Loucy (cell line): ENCODE results near the gene FBN1.

ENCODE experiments used
- H2AFZ ChIP-seq: fragments of 200-600 bp; sonication (generic); 2 replicates; pipeline ENCODE4 v1.6.0; 2016; ENCODE audit warnings: antibody characterized with exemption, mild to moderate bottlenecking, low read length, moderate library complexity
- H3F3A ChIP-seq: fragments of 200-600 bp; 2 replicates; pipeline ENCODE4 v1.6.0; 2016; ENCODE audit warnings: antibody characterized with exemption, low read depth, mild to moderate bottlenecking
- H3K27me3 ChIP-seq: fragments of 200-600 bp; sonication (generic); 2 replicates; pipeline ENCODE4 v1.6.1; 2014; ENCODE audit warnings: low read length, mild to moderate bottlenecking; ENCODE audit not compliant: insufficient read depth, poor library complexity, severe bottlenecking
- H3K36me3 ChIP-seq: fragments of 200-600 bp; sonication (generic); 2 replicates; pipeline ENCODE4 v1.6.1; 2016; ENCODE audit warnings: low read length; ENCODE audit not compliant: insufficient read depth
- H3K4me1 ChIP-seq: fragments of 200-600 bp; sonication (generic); 2 replicates; pipeline ENCODE4 v1.5.1; 2014; ENCODE audit warnings: low read length, mild to moderate bottlenecking; ENCODE audit not compliant: insufficient read depth, poor library complexity, severe bottlenecking
- H3K4me2 ChIP-seq: fragments of 200-600 bp; sonication (generic); 2 replicates; pipeline ENCODE4 v1.6.0; 2014; ENCODE audit warnings: antibody characterized with exemption, low read length, low read depth, mild to moderate bottlenecking; ENCODE audit not compliant: poor library complexity, severe bottlenecking
- H3K4me3 ChIP-seq: fragments of 200-600 bp; sonication (generic); 2 replicates; pipeline ENCODE4 v1.5.1; 2014; ENCODE audit warnings: low read length, mild to moderate bottlenecking, mixed read lengths; ENCODE audit not compliant: poor library complexity, severe bottlenecking
- H3K79me2 ChIP-seq: fragments of 200-600 bp; sonication (generic); 2 replicates; pipeline ENCODE4 v1.6.1; 2014; ENCODE audit warnings: low read length; ENCODE audit not compliant: insufficient read depth
- H3K9ac ChIP-seq: fragments of 200-600 bp; sonication (generic); 2 replicates; pipeline ENCODE4 v1.6.0; 2014; ENCODE audit warnings: mild to moderate bottlenecking, low read depth, low read length, moderate library complexity; ENCODE audit not compliant: poor library complexity, severe bottlenecking
- H3K9me2 ChIP-seq: fragments of 200-600 bp; sonication (generic); replicated peaks from 2 replicates; pipeline ENCODE4 v1.6.1; 2016; ENCODE audit warnings: low read depth, low read length, mixed read lengths
- H3K9me3 ChIP-seq: fragments of 200-600 bp; sonication (generic); 2 replicates; pipeline ENCODE4 v1.6.1; 2014; ENCODE audit warnings: mild to moderate bottlenecking, antibody characterized with exemption, low read length, low read depth; ENCODE audit not compliant: insufficient read depth
- H4K20me1 ChIP-seq: fragments of 200-600 bp; sonication (generic); 2 replicates; pipeline ENCODE4 v1.6.0; 2014; ENCODE audit warnings: antibody characterized with exemption, low read length, mild to moderate bottlenecking; ENCODE audit not compliant: insufficient read depth, poor library complexity, severe bottlenecking
- EZH2phosphoT487 ChIP-seq: fragments of 200-600 bp; IDR thresholded peaks from 2 replicates; pipeline ENCODE4 v1.6.1; 2018; ENCODE audit warnings: antibody characterized with exemption, mild to moderate bottlenecking, moderate library complexity, borderline replicate concordance
- TF ChIP-seq, protein P1 (sequence below): fragments of 200-600 bp; sonication (generic); conservative IDR thresholded peaks from 2 replicates; pipeline ENCODE4 v1.5.1; 2014; ENCODE audit warnings: mild to moderate bottlenecking, antibody characterized with exemption, low read length

FBN1 gene

DNA sequence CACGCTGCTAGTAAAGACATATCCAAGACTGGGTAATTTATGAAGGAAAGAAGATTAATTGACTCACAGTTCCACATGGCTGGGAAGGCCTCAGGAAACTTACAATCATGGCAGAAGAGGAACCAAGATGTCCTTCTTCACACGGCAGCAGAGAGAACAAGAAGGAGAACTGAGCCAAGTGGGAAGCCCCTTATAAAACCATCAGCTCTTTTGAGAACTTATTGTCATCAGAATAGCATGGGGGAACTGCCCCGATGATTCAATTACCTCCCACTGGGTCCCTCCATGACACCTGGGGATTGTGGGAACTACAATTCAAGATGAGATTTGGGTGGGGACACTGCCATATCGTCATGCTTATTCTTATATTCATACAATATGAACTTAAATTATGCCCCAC is 265.3 kb downstream of the FBN1 start:
- Histone ChIP-seq H3K9me2 (no peaks in the 10 kb centered on the region), H3K4me2 (no peak overlapping the region), H3K9ac (no peak overlapping the region), H3K4me3 (no peak overlapping the region), H2AFZ (no peak overlapping the region), H3K27me3 (no peaks in the 10 kb centered on the region), H3K79me2 (no peaks in the 10 kb centered on the region), H3K9me3 (no peaks in the 10 kb centered on the region; the same call in 1 of the 2 replicates), H4K20me1 (no peaks in the 10 kb centered on the region), H3F3A (no peaks in the 10 kb centered on the region), H3K4me1 (peaks cover 5% of the 10 kb centered on the region), H3K36me3 (no peaks in the 10 kb centered on the region)
- no peak for TF ChIP-seq EZH2phosphoT487

DNA sequence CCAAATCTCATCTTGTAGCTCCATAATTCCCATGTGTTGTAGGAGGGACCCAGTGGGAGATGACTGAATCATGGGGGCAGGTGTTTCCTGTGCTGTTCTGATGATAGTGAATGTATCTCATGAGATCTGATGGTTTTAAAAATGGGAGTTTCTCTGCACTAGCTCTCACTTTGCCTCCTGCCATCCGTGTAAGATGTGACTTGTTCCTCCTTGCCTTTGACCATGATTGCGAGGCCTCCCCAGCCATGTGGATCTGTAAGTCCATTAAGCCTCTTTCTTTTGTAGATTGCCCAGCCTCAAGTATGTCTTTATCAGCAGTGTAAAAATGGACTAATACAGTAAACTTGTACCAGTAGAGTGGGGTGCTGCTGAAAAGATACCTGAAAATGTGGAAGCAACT is 269.7 kb downstream of the FBN1 start:
- Histone ChIP-seq H3K79me2 (no peaks in the 10 kb centered on the region), H3K27me3 (peaks cover 9% of the 10 kb centered on the region), H4K20me1 (no peaks in the 10 kb centered on the region), H3K9ac (no peak overlapping the region), H3K4me1 (no peaks in the 10 kb centered on the region), H3K4me2 (no peak overlapping the region), H3K9me3 (no peaks in the 10 kb centered on the region; the same call in 1 of the 2 replicates), H3K36me3 (no peaks in the 10 kb centered on the region), H2AFZ (no peak overlapping the region), H3F3A (no peaks in the 10 kb centered on the region), H3K9me2 (no peaks in the 10 kb centered on the region), H3K4me3 (no peak overlapping the region)
- no peak for TF ChIP-seq EZH2phosphoT487
- TF ChIP-seq, protein P1, sequence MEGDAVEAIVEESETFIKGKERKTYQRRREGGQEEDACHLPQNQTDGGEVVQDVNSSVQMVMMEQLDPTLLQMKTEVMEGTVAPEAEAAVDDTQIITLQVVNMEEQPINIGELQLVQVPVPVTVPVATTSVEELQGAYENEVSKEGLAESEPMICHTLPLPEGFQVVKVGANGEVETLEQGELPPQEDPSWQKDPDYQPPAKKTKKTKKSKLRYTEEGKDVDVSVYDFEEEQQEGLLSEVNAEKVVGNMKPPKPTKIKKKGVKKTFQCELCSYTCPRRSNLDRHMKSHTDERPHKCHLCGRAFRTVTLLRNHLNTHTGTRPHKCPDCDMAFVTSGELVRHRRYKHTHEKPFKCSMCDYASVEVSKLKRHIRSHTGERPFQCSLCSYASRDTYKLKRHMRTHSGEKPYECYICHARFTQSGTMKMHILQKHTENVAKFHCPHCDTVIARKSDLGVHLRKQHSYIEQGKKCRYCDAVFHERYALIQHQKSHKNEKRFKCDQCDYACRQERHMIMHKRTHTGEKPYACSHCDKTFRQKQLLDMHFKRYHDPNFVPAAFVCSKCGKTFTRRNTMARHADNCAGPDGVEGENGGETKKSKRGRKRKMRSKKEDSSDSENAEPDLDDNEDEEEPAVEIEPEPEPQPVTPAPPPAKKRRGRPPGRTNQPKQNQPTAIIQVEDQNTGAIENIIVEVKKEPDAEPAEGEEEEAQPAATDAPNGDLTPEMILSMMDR = no peak

DNA sequence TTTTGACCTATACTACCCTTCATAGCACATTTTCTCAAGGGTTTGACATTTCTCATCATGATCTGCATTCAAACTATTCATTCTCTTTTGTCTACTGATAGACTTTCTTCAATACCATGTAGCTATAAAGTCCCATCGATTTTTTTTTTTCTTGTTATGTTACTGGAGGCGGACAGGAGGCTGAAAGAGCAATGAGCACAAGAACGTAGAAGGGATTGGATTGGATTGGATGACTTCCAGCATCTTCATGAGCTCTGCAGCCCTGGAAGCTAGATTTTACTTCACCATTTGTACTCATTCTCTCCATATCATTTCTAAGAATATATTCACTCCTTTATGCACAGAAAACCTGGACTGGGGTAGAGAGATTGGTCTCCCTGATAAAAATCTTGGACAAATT is 271.0 kb downstream of the FBN1 start:
- Histone ChIP-seq H4K20me1 (no peaks in the 10 kb centered on the region), H3K4me2 (no peak overlapping the region), H3K27me3 (peaks cover 9% of the 10 kb centered on the region), H2AFZ (no peak overlapping the region), H3K4me1 (no peaks in the 10 kb centered on the region), H3K79me2 (no peaks in the 10 kb centered on the region), H3K9ac (no peak overlapping the region), H3F3A (no peaks in the 10 kb centered on the region), H3K4me3 (no peak overlapping the region), H3K9me3 (no peaks in the 10 kb centered on the region; the same call in 1 of the 2 replicates), H3K9me2 (no peaks in the 10 kb centered on the region), H3K36me3 (no peaks in the 10 kb centered on the region)
- TF ChIP-seq, protein P1 = no peak
- no peak for TF ChIP-seq EZH2phosphoT487

DNA sequence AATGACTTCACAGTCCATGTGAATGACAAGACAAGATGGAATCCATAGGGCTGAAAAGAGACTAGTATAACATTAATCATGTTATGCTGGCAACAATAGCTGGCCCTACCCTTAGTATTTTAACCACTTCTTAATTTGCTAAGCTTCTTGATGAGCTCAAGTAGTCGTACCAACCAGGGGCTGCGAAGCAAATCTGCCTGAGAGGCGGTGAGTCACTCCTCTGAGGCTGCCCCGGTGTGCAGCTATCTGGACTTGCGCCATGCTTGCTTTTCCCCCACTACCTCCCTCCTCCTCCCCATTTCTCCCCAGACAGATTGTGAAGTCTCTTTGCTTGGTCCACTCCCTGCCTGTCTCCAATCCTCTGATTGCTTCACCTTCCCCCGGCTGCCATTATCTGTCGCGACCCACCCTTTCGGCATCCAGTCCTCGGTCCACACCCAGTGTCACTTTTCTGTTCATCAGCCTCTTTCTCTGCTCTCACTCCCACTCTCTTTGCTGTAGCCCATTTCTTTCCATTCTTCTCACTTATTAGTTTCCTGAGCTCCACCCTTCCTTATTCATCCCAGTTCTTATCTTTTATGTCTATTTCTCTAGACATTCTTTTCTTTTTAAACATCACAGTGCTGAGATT is 271.6 kb downstream of the FBN1 start:
- H3K4me2 ChIP-seq = no peak overlapping the region
- H3K9me3 ChIP-seq = no peaks in the 10 kb centered on the region; the same call in 1 of the 2 replicates
- H3K9ac ChIP-seq = no peak overlapping the region
- H3K4me1 ChIP-seq = no peaks in the 10 kb centered on the region
- peaks cover 9% of the 10 kb centered on the region for H3K27me3 ChIP-seq
- no peaks in the 10 kb centered on the region for H3K36me3 ChIP-seq
- no peaks in the 10 kb centered on the region for H3K79me2 ChIP-seq
- no peak overlapping the region for H2AFZ ChIP-seq
- no peaks in the 10 kb centered on the region for H3F3A ChIP-seq
- no peak overlapping the region for H3K4me3 ChIP-seq
- no peaks in the 10 kb centered on the region for H4K20me1 ChIP-seq
- no peaks in the 10 kb centered on the region for H3K9me2 ChIP-seq
- no peak for TF ChIP-seq EZH2phosphoT487
- TF ChIP-seq, protein P1 = no peak
